Stimulated activated CD4-positive, alpha-beta T cell treated with anti-CD3 and anti-CD28 coated beads, Interleukin-15, amount 100 ng/mL, for 48 hours (primary cell): ENCODE measurements around the gene EVI5L.
"Not testable (repeated sequence)": the region's sequence is repeated elsewhere in the genome, so short reads cannot be mapped to it uniquely, and the experiment has no call there.

Experiments
- DNase-seq, 2 donors: peaks; one replicate each; pipeline ENCODE4 v3.0.0-alpha.2; 2020; ENCODE audit warnings: low read depth in 2 of 2

The EVI5L gene

GRCh38 chr19:7816040-7816439, 14.0 kb upstream of the EVI5L start:
- not testable (repeated sequence) for DNase-seq

DNA sequence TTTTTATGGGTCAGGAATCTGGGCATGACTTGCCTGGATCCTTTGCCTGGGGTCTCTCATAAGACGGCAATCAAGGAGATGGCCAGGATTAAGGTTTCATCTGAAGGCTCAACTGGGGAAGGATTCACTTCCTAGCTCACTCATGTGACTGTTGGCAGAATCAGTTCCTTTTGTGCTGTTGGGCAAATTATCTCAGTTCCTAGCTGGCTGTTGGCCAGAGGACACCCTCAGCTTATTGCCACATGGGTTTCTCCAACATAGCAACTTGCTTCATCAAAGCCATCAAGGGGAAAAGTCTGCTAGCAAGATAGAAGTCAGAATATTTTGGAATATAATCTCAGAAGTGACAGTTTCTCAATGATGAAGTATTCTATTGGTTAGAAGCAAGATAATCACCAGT, 12.2 kb upstream of the EVI5L start:
- DNase-seq: no peak

DNA sequence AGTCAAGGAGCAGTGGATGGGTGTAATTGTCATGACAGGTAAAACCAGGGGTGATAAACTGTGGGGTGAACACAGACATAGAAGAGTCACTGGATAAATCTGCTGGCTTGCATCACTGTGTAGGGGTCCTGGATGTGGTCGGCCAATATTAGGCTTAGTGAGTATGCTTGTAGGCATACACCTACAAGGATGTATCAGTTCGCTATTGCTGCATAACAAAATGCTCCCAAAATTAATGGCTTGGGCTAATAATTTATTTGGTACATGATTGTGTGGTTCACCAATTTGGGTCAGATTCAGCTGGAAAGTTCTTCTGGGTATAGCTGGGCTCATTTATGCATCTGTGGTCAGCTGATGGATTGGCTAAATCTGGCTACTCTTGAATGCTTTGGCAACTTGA, 11.2 kb upstream of the EVI5L start:
- no peak for DNase-seq

DNA sequence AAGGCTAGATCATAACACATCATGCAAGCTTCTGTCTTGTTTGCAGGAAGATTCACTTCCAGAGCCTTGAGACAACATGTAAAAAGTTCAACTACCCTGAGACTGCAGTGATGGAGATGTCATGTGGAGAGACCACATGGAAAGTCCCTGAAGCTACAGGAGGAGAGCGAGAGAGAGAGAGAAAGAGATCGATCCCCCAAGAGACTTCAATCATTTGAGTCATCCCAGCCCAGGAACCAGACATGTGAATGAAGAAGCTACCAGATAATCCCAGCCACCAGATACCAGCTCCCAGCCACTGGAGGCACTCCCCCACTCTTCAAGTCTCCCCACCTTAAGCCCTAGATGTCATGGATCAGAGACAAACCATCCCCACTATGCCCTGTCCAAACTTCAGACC, 10.7 kb upstream of the EVI5L start:
- DNase-seq: no peak

GRCh38 chr19:7820588-7820987, 9.4 kb upstream of the EVI5L start:
- DNase-seq: no peak

DNA sequence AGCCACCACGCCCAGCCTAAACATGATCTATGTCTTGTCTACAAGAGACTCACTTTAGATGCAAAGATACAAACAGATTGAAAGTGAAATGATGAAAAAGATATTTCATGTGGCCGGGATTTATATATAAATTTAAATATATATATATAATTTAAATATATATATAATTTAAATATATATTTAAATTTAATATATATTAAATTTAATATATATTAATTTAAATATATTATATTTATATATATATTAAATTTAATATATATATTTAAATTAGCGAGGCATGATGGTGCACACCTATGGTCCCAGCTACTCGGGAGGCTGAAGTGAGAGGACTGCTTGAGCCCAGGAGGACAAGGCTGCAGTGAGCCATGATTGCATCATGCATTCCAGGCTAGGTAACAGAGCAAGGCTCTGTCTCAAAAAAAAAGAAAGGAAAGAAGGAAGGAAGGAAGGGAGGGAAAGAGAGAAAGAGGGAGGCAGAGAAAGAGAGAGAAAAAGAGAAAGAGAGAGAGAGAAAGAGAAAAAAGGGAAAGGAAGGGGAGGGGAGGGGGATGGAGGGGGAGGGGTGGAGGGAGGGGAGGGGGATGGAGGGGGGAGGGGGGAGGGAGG, 7.0 kb upstream of the EVI5L start:
- DNase-seq: no peak

DNA sequence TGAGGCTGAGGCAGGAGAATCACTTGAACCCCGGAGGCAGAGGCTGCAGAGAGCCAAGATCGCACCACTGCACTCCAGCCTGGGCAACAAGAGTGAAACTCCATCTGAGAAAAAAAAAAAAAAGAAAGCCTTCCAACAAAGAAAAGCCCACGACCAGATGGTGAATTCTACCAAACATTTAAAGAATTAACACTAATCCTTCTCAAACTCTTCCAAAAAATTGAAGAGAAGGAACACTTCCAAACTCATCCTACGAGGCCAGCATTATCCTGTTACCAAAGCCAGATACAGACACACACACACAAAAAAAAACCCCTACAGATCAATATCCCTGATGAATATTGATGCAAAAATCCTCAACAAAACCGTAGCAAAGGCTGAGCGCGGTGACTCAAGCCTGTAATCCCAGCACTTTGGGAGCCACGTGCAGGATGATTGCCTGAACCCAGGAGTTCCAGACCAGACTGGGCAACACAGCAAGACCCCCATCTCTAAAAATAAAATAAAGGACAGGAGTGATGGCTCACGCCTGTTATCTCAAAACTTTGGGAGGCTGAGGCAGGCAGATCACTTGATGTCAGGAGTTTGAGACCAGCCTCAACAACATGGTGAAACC, 6.2 kb upstream of the EVI5L start:
- DNase-seq: no peak

GRCh38 chr19:7829166-7829520, 875 bp upstream of the EVI5L start:
- DNase-seq: no peak

DNA sequence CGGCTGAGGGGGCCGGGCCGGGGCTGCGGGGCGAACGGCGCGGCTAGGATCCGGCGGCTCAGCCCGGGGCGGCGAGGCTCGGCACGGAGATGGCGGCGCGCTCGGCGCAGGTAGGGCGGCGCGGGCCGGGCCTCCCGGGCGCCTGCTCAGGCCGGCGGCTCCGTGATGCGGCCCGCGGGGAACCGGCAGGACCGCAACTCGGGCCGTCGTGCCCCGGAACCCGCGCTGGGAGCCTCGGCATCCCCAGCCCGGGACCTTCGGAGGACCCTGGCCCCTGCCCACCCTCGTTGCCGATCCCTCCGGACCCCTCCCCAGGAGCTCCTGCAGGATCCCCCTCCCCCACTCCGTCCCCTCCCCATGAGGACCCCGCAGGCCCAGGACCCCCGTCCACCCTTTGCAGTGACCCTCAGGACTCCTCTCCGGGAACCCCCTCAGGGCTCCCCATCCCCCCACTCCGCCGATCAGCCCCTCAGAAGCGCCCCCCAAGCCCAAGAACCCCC, 304 bp downstream of the EVI5L start:
- no peak for DNase-seq

DNA sequence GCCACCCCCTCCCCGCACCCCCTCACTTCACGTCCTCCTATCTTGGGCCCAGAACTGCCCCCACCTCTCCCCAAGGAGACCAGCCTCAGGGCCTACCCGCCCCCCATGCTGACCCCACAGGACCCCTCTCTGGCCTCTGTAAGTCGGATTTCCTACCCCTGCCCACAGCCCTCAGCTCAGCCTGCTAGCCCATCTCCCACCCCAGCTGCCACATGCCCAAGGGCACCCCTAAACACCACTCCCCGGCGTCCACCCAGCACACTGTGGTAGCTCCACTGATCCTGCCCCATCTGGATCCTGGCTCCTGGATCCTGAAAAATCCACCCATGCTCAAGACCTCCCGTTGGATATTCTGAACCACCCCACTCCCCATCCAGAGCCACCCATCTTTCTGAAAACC, 805 bp downstream of the EVI5L start:
- no peak for DNase-seq

DNA sequence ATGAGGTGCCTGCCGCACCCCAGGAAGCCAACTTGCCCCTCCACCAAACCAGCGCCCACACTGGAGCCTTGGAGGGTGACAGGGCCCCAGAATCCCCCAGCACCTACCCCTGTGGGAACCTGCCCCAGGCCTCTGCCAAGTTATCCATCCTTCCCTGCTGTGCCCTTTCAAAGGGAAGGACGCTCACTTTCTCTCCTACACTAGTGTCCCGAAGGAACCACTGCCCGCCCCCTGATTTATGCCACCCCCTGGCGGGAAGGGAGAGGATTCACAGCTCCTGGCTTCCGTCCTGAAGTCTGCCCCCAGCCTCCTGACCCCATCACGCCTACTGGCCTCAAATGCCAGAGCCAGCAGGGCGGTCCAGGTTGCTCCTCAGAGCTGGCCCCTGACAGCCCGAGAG, 1.4 kb downstream of the EVI5L start:
- no peak for DNase-seq

DNA sequence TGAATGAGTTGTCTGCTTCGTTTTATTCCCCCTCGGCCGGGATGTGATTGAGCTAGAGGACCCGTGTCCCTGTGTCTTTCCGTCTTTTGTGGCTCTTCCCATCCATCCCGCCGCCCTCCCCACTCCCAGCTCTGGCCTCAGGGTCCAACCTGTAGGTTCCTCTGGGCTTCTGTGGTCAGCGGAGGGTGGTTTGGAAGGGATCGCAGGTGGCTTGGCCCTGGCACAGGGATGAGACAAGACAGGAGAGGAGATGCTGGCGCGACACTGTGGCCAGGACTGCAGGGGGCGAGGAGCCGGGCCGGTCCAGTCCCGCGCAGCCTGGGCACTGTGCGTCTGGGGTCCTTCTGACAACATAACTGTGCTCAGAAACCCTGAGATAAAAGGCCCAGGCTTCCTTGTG, 2.0 kb downstream of the EVI5L start:
- no peak for DNase-seq

DNA sequence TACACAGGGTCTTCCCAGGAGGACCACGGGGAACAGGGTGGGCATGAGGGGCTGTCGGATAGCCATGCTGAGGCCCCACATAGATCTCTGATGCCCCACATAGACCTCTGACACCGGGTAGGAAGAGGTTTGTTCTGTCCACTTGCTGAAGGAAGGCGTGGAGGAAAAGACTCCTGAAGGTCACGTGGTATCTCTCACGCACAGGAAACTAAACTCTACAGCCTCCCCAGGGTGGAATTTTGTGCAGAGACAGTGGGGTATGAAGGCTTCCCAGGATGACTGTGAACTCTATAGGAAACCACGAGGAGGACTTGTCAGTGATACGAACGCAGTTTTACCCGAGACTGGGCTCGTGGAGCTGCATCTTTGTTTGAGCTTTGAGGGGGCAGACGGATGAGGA, 2.8 kb downstream of the EVI5L start:
- no peak for DNase-seq

GRCh38 chr19:7833225-7834099, 3.4 kb downstream of the EVI5L start:
- DNase-seq: no peak

DNA sequence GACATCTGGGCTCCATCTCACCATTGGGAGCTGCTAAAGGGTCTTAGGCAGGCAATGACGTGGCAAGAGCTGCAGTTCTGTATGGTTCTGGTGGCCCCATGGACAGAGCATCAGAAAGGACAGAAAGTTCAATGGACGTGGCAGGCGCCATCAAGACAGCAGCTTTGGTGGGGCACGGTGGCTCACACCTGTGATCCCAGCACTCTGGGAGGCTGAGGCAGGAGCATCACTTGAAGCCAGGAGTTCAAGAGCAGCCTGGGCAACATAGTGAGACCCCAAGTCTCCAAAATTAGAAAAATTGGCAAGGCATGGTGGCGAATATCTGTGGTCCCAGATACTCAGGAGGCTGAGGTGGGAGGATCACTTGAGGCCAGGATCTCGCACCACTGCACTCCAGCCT, 9.5 kb downstream of the EVI5L start:
- no peak for DNase-seq

DNA sequence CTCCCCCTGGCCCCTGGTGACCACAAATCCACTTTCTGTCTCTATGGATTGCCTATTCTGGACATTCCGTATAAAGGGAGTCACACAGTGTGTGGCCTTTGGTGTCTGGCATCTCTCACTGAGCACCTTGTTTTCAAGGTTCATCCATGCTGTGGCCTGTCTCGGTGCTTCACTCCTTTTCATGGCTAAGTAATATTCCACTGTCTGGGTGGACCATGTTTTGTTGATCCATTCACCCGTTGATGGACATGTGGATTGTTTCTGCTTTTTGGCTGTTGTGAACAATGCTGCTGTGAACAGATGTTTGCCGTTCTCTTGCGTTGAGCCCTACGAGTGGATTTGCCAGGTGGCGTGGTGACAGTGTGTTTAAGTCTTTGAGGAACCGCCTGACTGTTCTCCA, 10.6 kb downstream of the EVI5L start:
- no peak for DNase-seq

DNA sequence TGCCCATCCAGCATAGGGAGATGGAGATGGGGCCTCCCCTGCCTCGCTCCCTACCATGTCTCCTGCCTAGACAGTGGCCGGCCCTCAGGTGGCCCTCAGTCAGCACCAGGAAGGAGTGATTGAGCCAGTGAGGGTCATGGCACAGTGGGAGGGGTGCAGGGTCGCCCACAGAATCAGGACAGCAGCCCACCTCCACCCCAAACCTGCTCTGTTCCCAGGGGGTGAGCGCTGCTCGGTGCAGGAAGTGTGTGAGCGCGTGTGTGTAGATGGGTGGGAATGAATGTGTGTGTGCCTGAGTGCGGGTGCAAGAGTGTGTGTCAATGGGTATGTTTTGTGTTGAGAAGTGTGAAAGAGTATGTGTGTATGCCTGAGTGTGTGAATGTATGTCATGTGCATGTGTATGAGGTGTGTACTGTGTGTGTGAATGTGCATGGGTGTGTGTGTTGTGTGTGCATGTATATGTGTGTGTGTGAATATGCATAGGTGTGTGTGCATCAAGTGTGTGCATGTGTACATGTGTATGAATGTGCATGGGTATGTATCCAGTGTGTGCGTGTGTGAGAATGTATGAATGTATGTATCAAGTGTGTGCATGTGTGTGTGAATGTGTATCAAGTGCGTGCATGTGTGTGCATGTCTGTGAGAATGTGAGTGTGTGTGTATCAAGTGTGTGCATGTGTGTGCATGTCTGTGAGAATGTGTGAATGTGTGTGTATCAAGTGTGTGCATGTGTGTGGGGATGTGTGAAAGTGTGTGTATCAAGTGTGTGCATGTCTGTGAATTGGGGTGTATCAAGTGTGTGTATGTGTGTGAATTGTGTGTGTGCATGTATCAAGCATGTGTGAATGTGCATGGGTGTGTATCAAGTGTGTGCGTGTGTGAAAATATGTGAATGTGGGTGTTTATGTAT, 12.0 kb downstream of the EVI5L start:
- no peak for DNase-seq

DNA sequence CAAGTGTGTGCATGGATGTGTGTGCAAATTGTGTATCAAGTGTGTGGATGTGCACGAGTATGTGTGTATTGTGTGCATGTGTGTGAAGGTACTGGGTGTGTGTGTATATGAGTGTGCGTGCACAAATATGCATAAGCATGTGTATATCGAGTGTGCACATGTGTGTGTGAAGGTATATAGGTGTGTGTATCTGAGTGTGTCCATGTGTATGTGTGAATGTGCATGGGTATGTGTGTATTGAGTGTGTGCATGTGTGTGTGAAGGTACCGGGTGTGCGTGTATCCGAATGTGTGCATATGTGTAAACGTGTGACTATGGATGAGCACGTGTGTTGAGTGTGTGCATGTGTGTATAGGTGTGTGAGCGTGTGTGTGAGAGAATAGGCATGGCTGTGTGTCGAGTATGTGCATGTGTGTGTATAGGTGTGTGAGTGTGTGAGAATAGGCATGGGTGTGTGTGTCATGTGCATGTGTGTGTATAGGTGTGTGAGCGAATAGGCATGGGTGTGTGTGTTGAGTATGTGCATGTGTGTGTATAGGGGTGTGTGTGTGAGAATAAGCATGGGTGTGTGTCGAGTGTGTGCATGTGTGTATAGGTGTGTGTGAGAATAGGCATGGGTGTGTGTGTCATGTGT, 12.8 kb downstream of the EVI5L start:
- DNase-seq: no peak

GRCh38 chr19:7843521-7843920, 13.5 kb downstream of the EVI5L start:
- DNase-seq: no peak

DNA sequence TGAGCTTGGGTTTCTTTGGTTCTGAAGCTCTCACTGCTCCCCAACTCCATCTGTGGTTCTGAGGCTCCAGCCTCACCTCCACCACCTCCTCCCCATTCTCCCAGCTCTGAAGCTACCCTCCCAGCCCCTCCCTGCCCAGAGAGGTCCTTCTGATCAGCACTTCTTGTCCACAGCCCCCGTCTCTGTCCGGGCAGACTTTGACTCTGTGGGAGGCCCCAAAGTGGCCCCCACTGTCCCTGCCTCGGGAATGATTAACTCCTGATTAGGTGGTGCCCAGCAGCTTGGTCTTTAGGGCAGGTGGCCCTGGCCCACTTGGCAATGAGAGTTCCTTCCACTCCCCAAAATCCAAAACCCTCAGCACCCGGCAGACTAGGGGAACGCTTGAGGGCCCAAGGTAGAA, 14.4 kb downstream of the EVI5L start:
- no peak for DNase-seq

GRCh38 chr19:7844951-7845350, 14.9 kb downstream of the EVI5L start:
- no peak for DNase-seq
